Stimulated activated naive CD4-positive, alpha-beta T cell (primary cell): ENCODE results near the gene OPN5.

Source experiments
- DNase-seq, 6 experiments: peaks; one replicate each; lab custom pipeline; 2025; lab: John Stamatoyannopoulos, UW

OPN5 gene

GRCh38 chr6:47859175-47859574 is 77.3 kb downstream of the OPN5 start:
- DNase-seq: no peak

- no peak for DNase-seq
Observed at GRCh38 chr6:47862731-47863130, 80.9 kb downstream of the OPN5 start.

- DNase-seq: no peak
Observed at GRCh38 chr6:47865206-47865605, 83.4 kb downstream of the OPN5 start.

- no peak for DNase-seq
Observed at GRCh38 chr6:47875593-47875992, 93.8 kb downstream of the OPN5 start.
